ENCODE results near the gene CELSR2.
"Not testable (repeated sequence)": the region's sequence is repeated elsewhere in the genome, so short reads cannot be mapped to it uniquely, and the experiment has no call there.

GRCh38 chr1:109221201-109221600, 28.1 kb upstream of the CELSR2 start:
- TF ChIP-seq, protein P1, sequence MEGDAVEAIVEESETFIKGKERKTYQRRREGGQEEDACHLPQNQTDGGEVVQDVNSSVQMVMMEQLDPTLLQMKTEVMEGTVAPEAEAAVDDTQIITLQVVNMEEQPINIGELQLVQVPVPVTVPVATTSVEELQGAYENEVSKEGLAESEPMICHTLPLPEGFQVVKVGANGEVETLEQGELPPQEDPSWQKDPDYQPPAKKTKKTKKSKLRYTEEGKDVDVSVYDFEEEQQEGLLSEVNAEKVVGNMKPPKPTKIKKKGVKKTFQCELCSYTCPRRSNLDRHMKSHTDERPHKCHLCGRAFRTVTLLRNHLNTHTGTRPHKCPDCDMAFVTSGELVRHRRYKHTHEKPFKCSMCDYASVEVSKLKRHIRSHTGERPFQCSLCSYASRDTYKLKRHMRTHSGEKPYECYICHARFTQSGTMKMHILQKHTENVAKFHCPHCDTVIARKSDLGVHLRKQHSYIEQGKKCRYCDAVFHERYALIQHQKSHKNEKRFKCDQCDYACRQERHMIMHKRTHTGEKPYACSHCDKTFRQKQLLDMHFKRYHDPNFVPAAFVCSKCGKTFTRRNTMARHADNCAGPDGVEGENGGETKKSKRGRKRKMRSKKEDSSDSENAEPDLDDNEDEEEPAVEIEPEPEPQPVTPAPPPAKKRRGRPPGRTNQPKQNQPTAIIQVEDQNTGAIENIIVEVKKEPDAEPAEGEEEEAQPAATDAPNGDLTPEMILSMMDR (IDR thresholded peaks at IDR 0.05 in 8 of 11, conservative IDR thresholded peaks at IDR 0.05 in 3 of 11) = not testable (repeated sequence)
- TF ChIP-seq POLR2A, POLR2AphosphoS5 (IDR thresholded peaks at IDR 0.05): not testable (repeated sequence)

Measured in spleen (tissue), 7 donors.